ENCODE results near the gene PLEKHF1. TPM values are rescaled to one million over a fixed set of nuclear protein-coding genes. Genes with fewer than 3 reads are reported as not detected.
"Not testable (repeated sequence)": the region's sequence is repeated elsewhere in the genome, so short reads cannot be mapped to it uniquely, and the experiment has no call there.

PLEKHF1 gene
- total RNA-seq, 1 donor from 2014 or later, result 9.6 TPM

DNA sequence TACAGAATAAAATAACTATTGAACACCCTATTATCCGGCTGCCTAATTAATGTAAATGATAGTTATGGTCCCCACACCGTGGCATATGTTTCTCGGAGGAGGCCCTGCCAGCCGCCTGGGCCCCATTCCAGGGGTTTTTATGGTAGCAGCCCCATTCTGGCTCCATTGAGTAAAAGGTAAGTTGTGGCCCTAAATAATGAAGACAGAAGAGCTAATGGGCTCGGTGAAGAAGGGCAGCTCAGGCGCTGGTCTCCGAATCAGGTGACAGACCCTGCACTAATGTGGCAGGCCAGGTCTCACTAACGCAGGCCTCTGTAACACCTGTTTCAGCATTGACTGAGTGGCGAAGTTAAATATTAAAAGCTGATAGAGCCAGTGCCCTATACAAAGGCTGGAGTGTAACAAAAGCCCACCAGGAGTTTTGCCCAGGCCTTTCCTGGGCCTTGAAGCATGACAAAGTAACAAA, 40.0 kb upstream of the PLEKHF1 start:
- H3K27me3 Mint-ChIP-seq, result peaks cover 4% of the 10 kb centered on the region
- H3K9me3 Mint-ChIP-seq (ENCODE audit: low read depth), result no peaks in the 10 kb centered on the region
- TF ChIP-seq, protein P1, sequence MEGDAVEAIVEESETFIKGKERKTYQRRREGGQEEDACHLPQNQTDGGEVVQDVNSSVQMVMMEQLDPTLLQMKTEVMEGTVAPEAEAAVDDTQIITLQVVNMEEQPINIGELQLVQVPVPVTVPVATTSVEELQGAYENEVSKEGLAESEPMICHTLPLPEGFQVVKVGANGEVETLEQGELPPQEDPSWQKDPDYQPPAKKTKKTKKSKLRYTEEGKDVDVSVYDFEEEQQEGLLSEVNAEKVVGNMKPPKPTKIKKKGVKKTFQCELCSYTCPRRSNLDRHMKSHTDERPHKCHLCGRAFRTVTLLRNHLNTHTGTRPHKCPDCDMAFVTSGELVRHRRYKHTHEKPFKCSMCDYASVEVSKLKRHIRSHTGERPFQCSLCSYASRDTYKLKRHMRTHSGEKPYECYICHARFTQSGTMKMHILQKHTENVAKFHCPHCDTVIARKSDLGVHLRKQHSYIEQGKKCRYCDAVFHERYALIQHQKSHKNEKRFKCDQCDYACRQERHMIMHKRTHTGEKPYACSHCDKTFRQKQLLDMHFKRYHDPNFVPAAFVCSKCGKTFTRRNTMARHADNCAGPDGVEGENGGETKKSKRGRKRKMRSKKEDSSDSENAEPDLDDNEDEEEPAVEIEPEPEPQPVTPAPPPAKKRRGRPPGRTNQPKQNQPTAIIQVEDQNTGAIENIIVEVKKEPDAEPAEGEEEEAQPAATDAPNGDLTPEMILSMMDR (IDR thresholded peaks at IDR 0.05; ENCODE audit: unreplicated experiment), result no peak
- peak overlapping the region; percentile 11 for H3K4me3 Mint-ChIP-seq (ENCODE audit: low read depth)
- peak overlapping the region; percentile 99 for H3K27ac Mint-ChIP-seq
- peak; percentile 26 for DNase-seq (ENCODE audit: low spot score, unreplicated experiment)
- H3K4me1 Mint-ChIP-seq (ENCODE audit: low read depth), result peaks cover 23% of the 10 kb centered on the region
- H3K36me3 Mint-ChIP-seq (ENCODE audit: insufficient read depth), result no peaks in the 10 kb centered on the region

DNA sequence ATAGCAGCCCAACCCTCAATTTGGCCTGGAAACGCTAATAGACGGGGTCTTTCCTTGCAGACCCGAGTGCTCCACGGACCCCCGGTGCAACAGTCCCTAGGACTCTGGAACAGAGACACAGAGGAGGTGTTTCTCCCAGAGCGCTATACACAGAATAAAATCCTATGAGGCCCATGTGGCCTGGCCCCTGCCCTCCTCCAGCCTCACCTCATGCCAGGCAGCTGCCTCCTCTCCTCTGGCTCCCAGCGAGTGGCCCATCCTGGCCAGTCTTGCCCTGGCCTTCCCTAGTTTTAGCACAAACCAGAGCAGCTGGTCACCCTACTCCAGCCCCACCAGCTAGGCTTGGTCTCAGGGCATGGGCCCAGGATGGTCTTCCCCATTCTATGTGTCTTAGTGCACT, 38.9 kb upstream of the PLEKHF1 start:
- H3K36me3 Mint-ChIP-seq (ENCODE audit: insufficient read depth), result no peaks in the 10 kb centered on the region
- H3K27me3 Mint-ChIP-seq, result no peaks in the 10 kb centered on the region
- TF ChIP-seq, protein P1 (IDR thresholded peaks at IDR 0.05; ENCODE audit: unreplicated experiment), result no peak
- H3K4me3 Mint-ChIP-seq (ENCODE audit: low read depth), result no peak overlapping the region
- H3K4me1 Mint-ChIP-seq (ENCODE audit: low read depth), result peaks cover 23% of the 10 kb centered on the region
- no peaks in the 10 kb centered on the region for H3K9me3 Mint-ChIP-seq (ENCODE audit: low read depth)
- DNase-seq (ENCODE audit: low spot score, unreplicated experiment), result no peak
- peak overlapping the region; percentile 99 for H3K27ac Mint-ChIP-seq

DNA sequence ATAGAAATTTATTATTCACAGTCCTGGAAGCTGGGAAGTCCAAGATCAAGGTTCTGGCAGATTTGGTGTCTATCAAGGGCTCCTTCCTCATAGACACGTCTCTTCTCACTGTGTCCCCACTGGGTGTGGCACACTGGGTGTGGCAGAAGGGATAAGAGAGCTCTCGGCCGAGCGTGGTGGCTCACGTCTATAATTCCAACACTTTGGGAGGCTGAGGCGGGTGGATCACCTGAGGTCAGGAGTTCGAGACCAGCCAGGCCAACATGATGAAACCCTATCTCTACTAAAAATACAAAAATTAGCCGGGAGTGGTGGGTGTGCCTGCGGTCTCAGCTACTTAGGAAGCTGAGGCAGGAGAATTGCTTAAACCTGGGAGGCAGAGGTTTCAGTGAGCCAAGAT, 38.4 kb upstream of the PLEKHF1 start:
- H3K27me3 Mint-ChIP-seq; H3K9me3 Mint-ChIP-seq (ENCODE audit: low read depth); H3K4me3 Mint-ChIP-seq (ENCODE audit: low read depth); DNase-seq (ENCODE audit: low spot score, unreplicated experiment); H3K36me3 Mint-ChIP-seq (ENCODE audit: insufficient read depth): not testable (repeated sequence)
- peaks cover 23% of the 10 kb centered on the region for H3K4me1 Mint-ChIP-seq (ENCODE audit: low read depth)
- H3K27ac Mint-ChIP-seq, result peak overlapping the region; percentile 99

DNA sequence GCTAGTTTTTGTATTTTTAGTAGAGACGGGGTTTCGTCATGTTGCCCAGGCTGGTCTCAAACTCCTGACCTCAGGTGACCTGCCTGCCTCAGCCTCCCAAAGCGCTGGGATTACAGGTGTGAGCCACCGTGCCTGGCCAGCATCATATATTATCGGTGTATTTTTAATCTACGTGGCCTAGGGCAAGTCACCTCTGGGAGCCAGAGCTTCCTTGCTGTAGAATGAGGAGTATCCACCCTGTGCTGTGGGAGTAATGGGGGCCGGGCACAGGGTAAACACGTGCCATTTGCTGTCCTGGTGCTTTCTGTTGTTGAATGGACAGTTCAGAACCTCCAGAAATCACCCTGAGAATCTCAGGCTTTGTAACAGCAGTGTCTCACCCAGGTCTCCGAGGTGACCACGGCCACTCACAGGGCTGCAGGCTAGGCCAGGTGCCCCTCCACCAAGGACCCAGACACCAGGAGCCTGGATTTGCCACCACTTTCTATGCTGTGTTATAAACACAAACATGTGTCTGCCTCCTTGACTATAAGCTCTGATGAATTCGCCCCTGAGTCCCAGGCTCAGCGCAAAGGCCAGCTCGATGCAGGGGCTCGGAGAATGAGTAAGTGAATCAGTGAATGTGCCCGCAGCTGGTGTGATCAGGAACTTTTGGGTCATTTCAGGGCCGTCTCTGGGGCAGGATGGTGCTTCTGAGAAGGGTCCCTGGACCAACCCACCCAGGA, 36.4 kb upstream of the PLEKHF1 start:
- no peaks in the 10 kb centered on the region for H3K9me3 Mint-ChIP-seq (ENCODE audit: low read depth)
- H3K27ac Mint-ChIP-seq, result peak overlapping the region; percentile 45
- H3K27me3 Mint-ChIP-seq, result no peaks in the 10 kb centered on the region
- H3K4me3 Mint-ChIP-seq (ENCODE audit: low read depth), result no peak overlapping the region
- TF ChIP-seq, protein P1 (IDR thresholded peaks at IDR 0.05; ENCODE audit: unreplicated experiment), result no peak
- H3K4me1 Mint-ChIP-seq (ENCODE audit: low read depth), result peaks cover 18% of the 10 kb centered on the region
- H3K36me3 Mint-ChIP-seq (ENCODE audit: insufficient read depth), result no peaks in the 10 kb centered on the region
- DNase-seq (ENCODE audit: low spot score, unreplicated experiment), result no peak

DNA sequence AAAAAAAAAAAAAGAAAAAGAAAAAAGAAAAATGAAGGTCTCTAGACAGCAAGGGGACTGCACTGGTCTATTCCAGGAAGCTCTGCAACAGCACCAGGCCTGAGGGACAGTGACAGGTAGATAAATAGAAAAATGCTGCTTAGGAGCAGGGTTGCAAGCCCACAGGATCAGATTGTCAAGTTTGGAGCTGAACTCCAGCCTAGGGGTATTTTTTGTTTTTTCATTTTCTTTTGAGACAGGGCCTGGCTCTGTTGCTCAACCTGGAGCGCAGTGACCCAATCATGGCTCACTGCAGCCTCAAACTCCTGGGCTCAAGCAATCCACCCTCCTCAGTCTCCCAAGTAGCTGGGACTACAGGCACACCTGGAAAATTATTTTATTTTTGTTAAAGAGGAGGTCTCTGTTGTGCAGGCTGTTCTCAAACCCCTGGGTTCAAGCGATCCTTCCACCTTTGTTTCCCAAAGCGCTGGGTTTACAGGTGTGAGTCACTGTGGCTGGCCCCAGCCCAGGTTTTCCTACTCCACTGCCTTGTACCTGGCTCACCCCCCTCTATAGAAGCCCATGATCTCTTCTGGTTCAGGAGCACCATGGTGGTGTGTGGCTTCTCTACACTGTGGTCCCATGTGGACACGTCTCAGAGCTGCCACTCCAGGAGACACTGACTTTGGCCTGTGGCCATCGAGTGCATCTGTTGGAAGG, 35.3 kb upstream of the PLEKHF1 start:
- Mint-ChIP-seq H3K4me1 (ENCODE audit: low read depth) (peaks cover 10% of the 10 kb centered on the region), H3K27me3 (no peaks in the 10 kb centered on the region), H3K9me3 (ENCODE audit: low read depth) (no peaks in the 10 kb centered on the region), H3K36me3 (ENCODE audit: insufficient read depth) (no peaks in the 10 kb centered on the region), H3K4me3 (ENCODE audit: low read depth) (no peak overlapping the region), H3K27ac (peak overlapping the region; percentile 81)
- TF ChIP-seq, protein P1 (IDR thresholded peaks at IDR 0.05; ENCODE audit: unreplicated experiment), result no peak
- no peak for DNase-seq (ENCODE audit: low spot score, unreplicated experiment)

All from progenitor cell of endocrine pancreas (in vitro differentiated cells).